NB4 (cell line): ENCODE results near the gene FANCD2.
A peak's percentile ranks its signal among the peaks of the same experiment; 100 is the strongest.

Source experiments
- CTCF ChIP-seq: IDR thresholded peaks from one replicate; pipeline ENCODE4 v1.5.1; 2012; ENCODE audit warnings: low read depth, low read length
- MAX ChIP-seq: IDR thresholded peaks from 2 replicates; pipeline ENCODE4 v1.6.1; 2011; ENCODE audit warnings: low read depth, low read length
- MYC ChIP-seq: IDR thresholded peaks from 2 replicates; pipeline ENCODE4 v1.6.1; 2011; ENCODE audit warnings: low read depth, low read length
- POLR2A ChIP-seq: IDR thresholded peaks from 2 replicates; pipeline ENCODE4 v1.6.1; 2011; ENCODE audit warnings: mild to moderate bottlenecking; ENCODE audit not compliant: insufficient read length; ENCODE audit errors: extremely low read depth

GRCh38 chr3:10115326-10116137 lies 89.3 kb downstream of the FANCD2 start, which contains the start of gene BRK1:
- TF ChIP-seq CTCF (no peak), POLR2A (peak; percentile 97), MAX (peak; percentile 82), MYC (peak; percentile 91)
